AG04449 (cell line): Measurements from ENCODE around the gene FAM227B.

Experiments used
- CTCF ChIA-PET: fragments of 350-600 bp; formaldehyde crosslinking; extraction: SDS; loops from one replicate; lab custom pipeline; 2021; ENCODE audit warnings: antibody characterized with exemption; lab: Yijun Ruan, JAX
- POLR2A ChIA-PET: fragments of 400-600, 350-600 bp; formaldehyde crosslinking; extraction: SDS; loops from one replicate; lab custom pipeline; 2020; ENCODE audit warnings: antibody characterized with exemption, inconsistent platforms; lab: Yijun Ruan, JAX
- DNase-seq: peaks from one replicate; pipeline ENCODE4 v3.0.0-alpha.2; 2010; ENCODE audit warnings: low read depth, low spot score
- H3K4me3 ChIP-seq: 2 replicates; pipeline ENCODE4 v1.5.1; 2011; ENCODE audit warnings: low read depth, mild to moderate bottlenecking, control low read depth, low read length
- CTCF ChIP-seq: IDR thresholded peaks from one replicate; pipeline ENCODE4 v1.5.1; 2011; ENCODE audit warnings: mild to moderate bottlenecking, moderate library complexity, low read length, control low read depth, inconsistent platforms; ENCODE audit not compliant: insufficient read depth; ENCODE audit errors: missing control alignments

Gene FAM227B

DNA sequence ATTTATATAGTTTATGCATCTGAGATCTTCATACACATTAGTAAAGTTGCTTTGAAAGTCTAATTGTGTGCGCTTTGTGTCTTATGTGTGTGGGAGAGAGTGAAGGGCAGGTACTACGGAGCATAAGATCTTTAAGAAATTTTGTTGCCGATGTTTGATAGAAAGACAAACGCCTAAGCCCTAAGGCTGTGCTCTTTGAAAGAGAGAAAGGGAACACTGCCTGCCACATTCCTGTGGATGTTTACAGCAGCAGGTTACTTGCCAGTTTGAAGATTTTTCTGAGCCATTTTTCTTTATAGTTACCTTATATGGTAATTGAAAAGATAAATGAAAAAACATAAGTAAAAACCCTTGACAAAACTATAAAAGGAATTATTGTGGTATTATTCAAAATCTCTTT, 17.2 kb upstream of the FAM227B start:
- POLR2A ChIA-PET: no interaction called here
- TF ChIP-seq CTCF: no peak

DNA sequence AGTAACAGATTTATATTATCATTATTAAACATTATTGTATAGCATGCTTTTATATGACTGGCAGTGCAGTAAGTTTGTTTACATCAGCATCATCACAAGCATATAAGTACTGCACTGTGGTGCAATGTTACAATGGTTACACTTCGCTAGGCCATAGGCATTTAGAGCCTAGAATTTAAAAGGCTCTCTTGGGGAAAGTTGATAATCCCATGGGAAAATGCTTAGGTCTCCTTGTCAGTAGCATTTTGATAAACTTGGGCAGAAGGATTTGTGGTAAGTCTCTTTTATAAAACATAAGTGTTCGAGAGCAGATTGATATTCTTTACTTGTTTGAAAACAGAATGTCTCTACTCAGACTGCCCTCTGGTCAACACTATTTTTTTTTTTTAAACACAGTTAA, 7.8 kb upstream of the FAM227B start:
- CTCF ChIA-PET: interaction anchor here (1.2 to 1.7 kb wide), 2 partner anchors 17 to 376 kb away, joined by 4 read pairs; no protein-coding TSS in a partner anchor
- POLR2A ChIA-PET: interaction anchor here (1.3 kb wide), 1 partner anchor 227 kb away, joined by 3 read pairs; no protein-coding TSS in a partner anchor
- no peak for TF ChIP-seq CTCF
- no peak overlapping the region for H3K4me3 ChIP-seq
- DNase-seq: no peak

More for the DNA sequence above, 17.2 kb upstream of the FAM227B start:
- no peak overlapping the region for H3K4me3 ChIP-seq
- CTCF ChIA-PET: no interaction called here
- no peak for DNase-seq

GRCh38 chr15:49627407-49627877, 6.8 kb upstream of the FAM227B start:
- ChIA-PET POLR2A (interaction anchor here (1.1 to 1.3 kb wide), 2 partner anchors 228 to 236 kb away, joined by 3 read pairs; no protein-coding TSS in a partner anchor), CTCF (interaction anchor here (1.2 to 1.7 kb wide), 2 partner anchors 18 to 376 kb away, joined by 4 read pairs; no protein-coding TSS in a partner anchor)
- no peak for TF ChIP-seq CTCF
- no peak overlapping the region for H3K4me3 ChIP-seq
- DNase-seq: peak; percentile 80

DNA sequence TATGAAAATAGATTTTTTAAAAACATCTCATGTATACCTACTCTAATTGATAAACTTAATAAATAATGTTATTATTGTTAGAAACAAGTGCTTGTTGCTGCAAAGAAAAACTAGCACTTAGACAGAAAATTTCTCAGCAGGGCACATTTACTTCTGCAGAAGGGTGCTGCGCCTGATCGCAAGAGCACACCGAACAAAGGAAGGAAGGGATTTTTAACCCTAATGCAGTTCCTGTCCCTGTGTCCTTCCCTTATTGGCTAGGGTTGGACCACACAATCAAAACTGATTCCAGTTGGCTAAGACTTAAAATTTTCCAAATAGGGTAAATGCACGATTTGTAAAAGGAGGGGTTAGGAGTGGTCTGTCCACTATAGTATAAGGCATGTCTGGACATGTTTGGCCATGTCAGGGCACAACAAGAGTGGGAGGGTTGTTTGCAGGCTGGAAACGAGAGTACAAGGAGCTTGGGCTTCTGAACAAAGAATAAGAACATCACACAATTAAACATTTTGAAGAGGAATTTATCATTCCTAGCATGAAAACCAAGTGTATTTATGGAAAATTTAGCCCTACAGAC, 4.9 kb upstream of the FAM227B start:
- POLR2A ChIA-PET: no interaction called here
- no peak for TF ChIP-seq CTCF

DNA sequence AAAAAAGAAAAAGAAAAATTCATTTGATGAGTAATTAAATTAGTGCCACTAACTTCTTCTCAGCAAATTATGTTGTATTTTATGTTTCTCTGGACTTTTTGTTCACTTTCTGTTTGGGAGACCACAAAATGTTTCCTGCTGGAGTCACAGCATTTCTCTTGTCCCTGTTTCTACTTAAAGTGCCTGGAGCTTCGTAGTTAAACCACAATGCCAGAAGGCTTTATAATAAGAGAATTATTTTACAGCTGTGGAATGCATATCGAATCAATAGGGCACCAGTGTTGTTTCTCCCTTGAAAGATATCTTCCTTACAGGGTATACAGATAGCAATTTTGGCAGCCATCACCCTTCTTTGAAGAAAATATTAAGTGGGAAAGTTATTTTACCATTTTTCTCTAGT, 3.4 kb upstream of the FAM227B start:
- no peak for TF ChIP-seq CTCF
- CTCF ChIA-PET: interaction anchor here (1.4 kb wide), 1 partner anchor 278 kb away, joined by 7 read pairs; no protein-coding TSS in a partner anchor
- H3K4me3 ChIP-seq: no peak overlapping the region
- peak; percentile 83 for DNase-seq
- POLR2A ChIA-PET: interaction anchor here (0.6 kb wide), 1 partner anchor 246 kb away, joined by 3 read pairs; no protein-coding TSS in a partner anchor

More for the DNA sequence above, 4.9 kb upstream of the FAM227B start:
- H3K4me3 ChIP-seq: no peak overlapping the region
- CTCF ChIA-PET: interaction anchor here (0.9 kb wide), 1 partner anchor 389 kb away, joined by 3 read pairs; no protein-coding TSS in a partner anchor
- DNase-seq: no peak

DNA sequence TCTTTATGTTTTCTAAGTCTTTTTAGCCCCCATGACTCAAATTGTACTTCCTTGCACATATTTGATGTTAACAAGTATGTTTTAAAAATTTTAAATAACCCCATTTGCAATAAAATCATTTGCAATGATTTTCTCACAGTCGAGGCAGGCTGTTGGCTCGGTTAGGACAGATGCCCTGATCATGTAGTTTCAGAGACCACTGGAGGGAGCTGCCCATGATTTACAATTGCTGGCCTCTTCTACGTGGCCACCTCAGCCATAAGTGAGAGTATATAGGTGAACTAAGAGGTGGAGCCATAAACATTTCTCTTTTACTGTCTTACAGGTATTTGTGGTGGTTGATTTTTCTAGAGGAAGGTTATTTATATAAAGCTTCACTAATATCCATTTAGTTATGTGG, 1.9 kb upstream of the FAM227B start:
- ChIA-PET POLR2A (interaction anchor here (0.7 to 1.0 kb wide), 2 partner anchors 193 to 217 kb away, joined by 3 read pairs; no protein-coding TSS in a partner anchor), CTCF (interaction anchor here (0.8 to 1.6 kb wide), 5 partner anchors 22 to 429 kb away, joined by 4 to 7 read pairs (median 5); no protein-coding TSS in a partner anchor)
- TF ChIP-seq CTCF: peak; percentile 15
- H3K4me3 ChIP-seq: peak overlapping the region; percentile 82
- no peak for DNase-seq
